Activated naive CD8-positive, alpha-beta T cell treated with anti-CD3 and anti-CD28 coated beads, Interleukin-2, amount 50 U/mL, for 24 hours (primary cell): ENCODE measurements around the gene EED.
A peak's percentile ranks its signal among the peaks of the same experiment; 100 is the strongest.

Experiments used
- ATAC-seq: fragments of 150-1000 bp; cut with Tn5 transposase; one replicate; pipeline ENCODE4 v1.10.0; 2021
- DNase-seq: peaks from one replicate; pipeline ENCODE4 v3.0.0; 2021
- H3K27ac Mint-ChIP-seq: one replicate; pipeline ENCODE4 v1.8.0; 2021; ENCODE audit warnings: mild to moderate bottlenecking, mixed read lengths
- H3K27me3 Mint-ChIP-seq: one replicate; pipeline ENCODE4 v1.8.0; 2021; ENCODE audit warnings: mixed read lengths
- H3K36me3 Mint-ChIP-seq: one replicate; pipeline ENCODE4 v1.8.0; 2021; ENCODE audit warnings: low read depth, mixed read lengths
- H3K4me1 Mint-ChIP-seq: one replicate; pipeline ENCODE4 v1.8.0; 2021; ENCODE audit warnings: mixed read lengths
- H3K4me3 Mint-ChIP-seq: one replicate; pipeline ENCODE4 v1.8.0; 2021; ENCODE audit warnings: mild to moderate bottlenecking, moderate library complexity, mixed read lengths
- H3K9me3 Mint-ChIP-seq: one replicate; pipeline ENCODE4 v1.8.0; 2021; ENCODE audit warnings: mixed read lengths

Gene EED

DNA sequence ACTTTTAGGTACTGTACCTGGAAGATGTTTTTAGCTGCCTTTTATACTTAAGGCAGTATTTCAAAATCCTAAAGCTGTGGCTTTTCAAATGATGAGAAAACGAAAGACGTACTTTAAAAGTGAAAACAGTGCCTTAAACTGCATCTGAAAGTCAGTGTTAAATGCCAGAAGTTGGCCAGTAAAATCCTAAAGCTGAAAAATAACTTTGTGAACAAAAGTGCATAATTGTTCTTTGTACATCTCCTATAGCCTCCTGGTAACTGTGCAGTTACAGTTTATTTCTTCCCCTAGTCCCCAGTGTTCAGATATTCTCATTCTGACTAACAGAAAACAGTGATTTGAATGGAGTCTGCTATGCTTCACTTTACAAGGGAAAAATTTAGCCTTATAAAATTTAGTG lies 6.8 kb downstream of the EED start:
- Mint-ChIP-seq H3K9me3 (no peaks in the 10 kb centered on the region), H3K4me3 (peak overlapping the region; percentile 49), H3K27ac (peak overlapping the region; percentile 57), H3K27me3 (no peaks in the 10 kb centered on the region), H3K36me3 (peaks cover 74% of the 10 kb centered on the region), H3K4me1 (peaks cover 66% of the 10 kb centered on the region)
- no peak for ATAC-seq
- DNase-seq: no peak

DNA sequence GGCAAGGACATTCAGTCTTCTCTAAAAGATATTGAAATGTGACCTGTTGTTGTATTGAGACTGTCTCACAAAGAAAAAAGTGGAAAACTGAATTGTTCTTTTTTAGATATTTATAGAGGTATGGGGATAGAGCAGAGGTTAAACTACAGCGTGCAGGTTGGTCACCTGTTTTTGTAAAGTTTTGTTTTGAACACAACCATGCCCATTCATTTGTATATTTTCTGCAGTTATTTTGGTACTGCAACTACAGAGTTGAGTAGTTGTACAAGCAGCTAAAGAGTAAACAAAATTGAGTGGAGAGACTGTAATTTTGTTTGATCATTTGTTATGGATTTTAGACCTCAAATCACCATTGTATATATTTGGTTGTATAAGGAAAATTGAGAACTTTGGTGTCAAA lies 11.3 kb downstream of the EED start:
- H3K27ac Mint-ChIP-seq: peak overlapping the region; percentile 31
- no peak for DNase-seq
- H3K27me3 Mint-ChIP-seq: no peaks in the 10 kb centered on the region
- H3K4me3 Mint-ChIP-seq: no peak overlapping the region
- ATAC-seq: no peak
- H3K9me3 Mint-ChIP-seq: no peaks in the 10 kb centered on the region
- H3K4me1 Mint-ChIP-seq: peaks cover 36% of the 10 kb centered on the region
- H3K36me3 Mint-ChIP-seq: peaks cover 70% of the 10 kb centered on the region

DNA sequence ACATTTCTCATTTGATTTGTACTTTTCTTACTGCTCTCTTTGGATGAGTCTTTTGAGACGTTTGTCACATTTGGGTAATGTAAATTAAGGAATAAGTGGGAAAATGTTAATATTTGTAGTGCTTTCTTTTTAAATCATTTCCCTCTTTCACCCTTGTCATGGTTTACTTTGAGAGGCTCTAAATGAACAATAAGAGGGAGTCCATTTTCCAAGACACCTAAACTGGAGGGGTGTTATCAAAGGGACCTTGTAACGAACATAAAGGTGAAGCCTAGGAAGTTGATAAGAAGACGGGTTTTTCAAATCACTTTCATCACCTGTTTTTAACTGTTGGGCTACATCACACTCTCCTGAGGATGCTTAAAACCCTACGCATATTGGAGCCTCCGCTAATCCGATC lies 12.1 kb downstream of the EED start:
- peak overlapping the region; percentile 29 for H3K27ac Mint-ChIP-seq
- peaks cover 30% of the 10 kb centered on the region for H3K4me1 Mint-ChIP-seq
- H3K27me3 Mint-ChIP-seq: no peaks in the 10 kb centered on the region
- ATAC-seq: no peak
- DNase-seq: no peak
- H3K9me3 Mint-ChIP-seq: no peaks in the 10 kb centered on the region
- H3K36me3 Mint-ChIP-seq: peaks cover 67% of the 10 kb centered on the region
- H3K4me3 Mint-ChIP-seq: no peak overlapping the region

- Mint-ChIP-seq H3K36me3 (peaks cover 64% of the 10 kb centered on the region), H3K27me3 (no peaks in the 10 kb centered on the region), H3K4me3 (no peak overlapping the region), H3K4me1 (peaks cover 24% of the 10 kb centered on the region), H3K9me3 (no peaks in the 10 kb centered on the region), H3K27ac (peak overlapping the region; percentile 37)
- no peak for ATAC-seq
- no peak for DNase-seq
Observed at GRCh38 chr11:86257446-86257845, 12.9 kb downstream of the EED start.

- Mint-ChIP-seq H3K27me3 (no peaks in the 10 kb centered on the region), H3K4me3 (no peak overlapping the region), H3K27ac (no peak overlapping the region), H3K9me3 (no peaks in the 10 kb centered on the region), H3K4me1 (peaks cover 25% of the 10 kb centered on the region), H3K36me3 (peaks cover 70% of the 10 kb centered on the region)
- DNase-seq (no peak), ATAC-seq (no peak)
Observed at GRCh38 chr11:86259730-86260129, 15.2 kb downstream of the EED start.

- H3K36me3 Mint-ChIP-seq: peaks cover 66% of the 10 kb centered on the region
- H3K9me3 Mint-ChIP-seq: no peaks in the 10 kb centered on the region
- ATAC-seq (no peak), DNase-seq (no peak)
- H3K27ac Mint-ChIP-seq: no peak overlapping the region
- peaks cover 25% of the 10 kb centered on the region for H3K4me1 Mint-ChIP-seq
- H3K27me3 Mint-ChIP-seq: no peaks in the 10 kb centered on the region
- no peak overlapping the region for H3K4me3 Mint-ChIP-seq
Observed at GRCh38 chr11:86261328-86261727, 16.8 kb downstream of the EED start.

GRCh38 chr11:86262387-86262786 lies 17.8 kb downstream of the EED start:
- H3K4me1 Mint-ChIP-seq: peaks cover 25% of the 10 kb centered on the region
- H3K4me3 Mint-ChIP-seq: no peak overlapping the region
- peak overlapping the region; percentile 9 for H3K27ac Mint-ChIP-seq
- ATAC-seq: no peak
- H3K36me3 Mint-ChIP-seq: peaks cover 60% of the 10 kb centered on the region
- no peaks in the 10 kb centered on the region for H3K27me3 Mint-ChIP-seq
- no peak for DNase-seq
- H3K9me3 Mint-ChIP-seq: no peaks in the 10 kb centered on the region

- no peak overlapping the region for H3K4me3 Mint-ChIP-seq
- H3K27me3 Mint-ChIP-seq: no peaks in the 10 kb centered on the region
- DNase-seq (no peak), ATAC-seq (no peak)
- no peaks in the 10 kb centered on the region for H3K9me3 Mint-ChIP-seq
- H3K27ac Mint-ChIP-seq: no peak overlapping the region
- H3K36me3 Mint-ChIP-seq: peaks cover 63% of the 10 kb centered on the region
- H3K4me1 Mint-ChIP-seq: peaks cover 25% of the 10 kb centered on the region
Observed at GRCh38 chr11:86264649-86265048, 20.1 kb downstream of the EED start.

- Mint-ChIP-seq H3K27me3 (no peaks in the 10 kb centered on the region), H3K9me3 (no peaks in the 10 kb centered on the region), H3K36me3 (peaks cover 63% of the 10 kb centered on the region), H3K4me1 (peaks cover 29% of the 10 kb centered on the region), H3K27ac (no peak overlapping the region), H3K4me3 (no peak overlapping the region)
- no peak for DNase-seq
- peak; percentile 30 for ATAC-seq
Observed at GRCh38 chr11:86265194-86265593, 20.6 kb downstream of the EED start.

DNA sequence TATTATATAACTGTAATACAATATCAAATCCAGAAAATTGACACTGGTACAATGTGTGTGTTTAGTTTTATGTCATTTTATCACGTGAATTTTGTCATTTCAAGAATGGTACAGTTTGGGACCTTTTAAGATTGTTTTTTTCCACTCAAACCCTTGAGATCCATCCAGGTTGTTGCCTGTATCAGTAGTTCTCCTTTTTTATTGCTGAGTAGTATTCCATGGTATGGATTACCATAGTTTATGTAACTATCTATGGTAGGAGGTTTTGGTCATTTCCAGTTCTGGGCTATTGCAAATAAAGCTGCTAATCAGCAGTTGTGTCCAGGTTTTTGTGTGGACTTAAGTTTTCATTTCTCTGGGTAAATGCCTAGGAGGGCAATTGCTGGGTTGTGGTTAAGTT lies 25.1 kb downstream of the EED start:
- Mint-ChIP-seq H3K4me1 (peaks cover 41% of the 10 kb centered on the region), H3K27me3 (no peaks in the 10 kb centered on the region), H3K4me3 (no peak overlapping the region), H3K36me3 (peaks cover 73% of the 10 kb centered on the region), H3K9me3 (no peaks in the 10 kb centered on the region), H3K27ac (no peak overlapping the region)
- DNase-seq (no peak), ATAC-seq (no peak)

- H3K4me3 Mint-ChIP-seq: no peak overlapping the region
- DNase-seq: no peak
- no peak for ATAC-seq
- H3K27ac Mint-ChIP-seq: no peak overlapping the region
- no peaks in the 10 kb centered on the region for H3K27me3 Mint-ChIP-seq
- H3K36me3 Mint-ChIP-seq: peaks cover 91% of the 10 kb centered on the region
- peaks cover 48% of the 10 kb centered on the region for H3K4me1 Mint-ChIP-seq
- H3K9me3 Mint-ChIP-seq: no peaks in the 10 kb centered on the region
Observed at GRCh38 chr11:86274503-86274902, 29.9 kb downstream of the EED start.

- no peak overlapping the region for H3K4me3 Mint-ChIP-seq
- ATAC-seq (no peak), DNase-seq (no peak)
- H3K27ac Mint-ChIP-seq: no peak overlapping the region
- peaks cover 91% of the 10 kb centered on the region for H3K36me3 Mint-ChIP-seq
- H3K4me1 Mint-ChIP-seq: peaks cover 43% of the 10 kb centered on the region
- H3K9me3 Mint-ChIP-seq: no peaks in the 10 kb centered on the region
- H3K27me3 Mint-ChIP-seq: no peaks in the 10 kb centered on the region
Observed at GRCh38 chr11:86274999-86275398, 30.4 kb downstream of the EED start.

- H3K9me3 Mint-ChIP-seq: no peaks in the 10 kb centered on the region
- no peak for DNase-seq
Observed at GRCh38 chr11:86275493-86276370, 31.2 kb downstream of the EED start.

DNA sequence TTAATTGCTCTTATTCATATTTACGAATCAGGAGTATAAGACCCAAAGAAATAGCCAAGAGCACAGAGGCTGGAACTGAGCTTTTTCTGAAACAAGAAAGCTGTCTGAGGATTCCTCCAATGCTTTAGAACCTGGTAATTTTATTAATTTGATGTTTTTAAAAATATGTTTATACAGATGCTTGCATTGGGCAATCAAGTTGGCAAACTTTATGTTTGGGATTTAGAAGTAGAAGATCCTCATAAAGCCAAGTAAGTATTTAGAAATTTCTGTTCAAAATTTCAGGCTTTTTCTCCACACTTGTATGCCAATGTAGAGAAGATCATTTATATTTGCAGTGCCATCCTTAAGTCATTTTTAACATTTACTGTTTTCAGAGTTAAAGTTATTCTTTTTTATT lies 33.2 kb downstream of the EED start:
- H3K27me3 Mint-ChIP-seq: no peaks in the 10 kb centered on the region
- H3K27ac Mint-ChIP-seq: no peak overlapping the region

More at GRCh38 chr11:86275493-86276370, 31.2 kb downstream of the EED start:
- H3K36me3 Mint-ChIP-seq: peaks cover 91% of the 10 kb centered on the region
- no peak overlapping the region for H3K4me3 Mint-ChIP-seq
- peak overlapping the region; percentile 73 for H3K27ac Mint-ChIP-seq
- H3K27me3 Mint-ChIP-seq: no peaks in the 10 kb centered on the region
- no peak for ATAC-seq
- H3K4me1 Mint-ChIP-seq: peaks cover 38% of the 10 kb centered on the region

DNA sequence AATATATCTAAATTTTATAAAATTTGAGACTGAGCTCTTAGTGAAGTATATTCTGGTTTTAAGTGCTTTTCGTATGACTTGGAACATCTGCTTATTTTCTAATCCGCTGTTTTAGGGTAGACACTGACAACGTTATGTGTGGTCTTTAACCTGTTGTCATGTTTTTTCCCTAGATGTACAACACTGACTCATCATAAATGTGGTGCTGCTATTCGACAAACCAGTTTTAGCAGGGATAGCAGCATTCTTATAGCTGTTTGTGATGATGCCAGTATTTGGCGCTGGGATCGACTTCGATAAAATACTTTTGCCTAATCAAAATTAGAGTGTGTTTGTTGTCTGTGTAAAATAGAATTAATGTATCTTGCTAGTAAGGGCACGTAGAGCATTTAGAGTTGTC lies 33.7 kb downstream of the EED start:
- Mint-ChIP-seq H3K4me1 (peaks cover 45% of the 10 kb centered on the region), H3K4me3 (no peak overlapping the region), H3K27ac (no peak overlapping the region), H3K36me3 (peaks cover 90% of the 10 kb centered on the region), H3K27me3 (no peaks in the 10 kb centered on the region), H3K9me3 (no peaks in the 10 kb centered on the region)
- DNase-seq (no peak), ATAC-seq (no peak)

More for the DNA sequence above, 33.2 kb downstream of the EED start:
- no peaks in the 10 kb centered on the region for H3K9me3 Mint-ChIP-seq
- H3K36me3 Mint-ChIP-seq: peaks cover 92% of the 10 kb centered on the region
- ATAC-seq (no peak), DNase-seq (no peak)
- no peak overlapping the region for H3K4me3 Mint-ChIP-seq
- peaks cover 42% of the 10 kb centered on the region for H3K4me1 Mint-ChIP-seq
